ENCODE results near the gene IL20RA. TPM values are rescaled to one million over a fixed set of nuclear protein-coding genes. Genes with fewer than 3 reads are reported as not detected.
A peak's percentile ranks its signal among the peaks of the same experiment; 100 is the strongest.
"Not testable (repeated sequence)": the region's sequence is repeated elsewhere in the genome, so short reads cannot be mapped to it uniquely, and the experiment has no call there.

IL20RA gene
- total RNA-seq, 1 experiment from 2014 or later, result 0.11 TPM

- not testable (repeated sequence) for DNase-seq (ENCODE audit: low read depth)
Observed at GRCh38 chr6:136973781-136974180, 71.0 kb downstream of the IL20RA start.

- no peak for DNase-seq (ENCODE audit: low read depth)
Observed at GRCh38 chr6:136971609-136972008, 73.2 kb downstream of the IL20RA start.

- no peak for DNase-seq (ENCODE audit: low read depth)
Observed at GRCh38 chr6:136969930-136970329, 74.8 kb downstream of the IL20RA start.

GRCh38 chr6:136969433-136969832 lies 75.3 kb downstream of the IL20RA start:
- DNase-seq (ENCODE audit: low read depth), result no peak

- no peak for DNase-seq (ENCODE audit: low read depth)
Observed at GRCh38 chr6:136968837-136969236, 75.9 kb downstream of the IL20RA start.

GRCh38 chr6:136967876-136968752 lies 76.7 kb downstream of the IL20RA start:
- peak; percentile 64 for DNase-seq (ENCODE audit: low read depth)

- no peak for DNase-seq (ENCODE audit: low read depth)
Observed at GRCh38 chr6:136964398-136964797, 80.4 kb downstream of the IL20RA start.

GRCh38 chr6:136963259-136963658 lies 81.5 kb downstream of the IL20RA start:
- no peak for DNase-seq (ENCODE audit: low read depth)

GRCh38 chr6:136962661-136963060 lies 82.1 kb downstream of the IL20RA start:
- peak; percentile 47 for DNase-seq (ENCODE audit: low read depth)

GRCh38 chr6:136961848-136962247 lies 82.9 kb downstream of the IL20RA start:
- DNase-seq (ENCODE audit: low read depth), result no peak

GRCh38 chr6:136960781-136961180 lies 84.0 kb downstream of the IL20RA start:
- no peak for DNase-seq (ENCODE audit: low read depth)

GRCh38 chr6:136959935-136960334 lies 84.8 kb downstream of the IL20RA start:
- not testable (repeated sequence) for DNase-seq (ENCODE audit: low read depth)

- DNase-seq (ENCODE audit: low read depth), result no peak
Observed at GRCh38 chr6:136959471-136959891, 85.3 kb downstream of the IL20RA start.

GRCh38 chr6:136958168-136958567 lies 86.6 kb downstream of the IL20RA start:
- DNase-seq (ENCODE audit: low read depth), result no peak

- peak; percentile 34 for DNase-seq (ENCODE audit: low read depth)
Observed at GRCh38 chr6:136956590-136957544, 87.9 kb downstream of the IL20RA start.

GRCh38 chr6:136955123-136955522 lies 89.6 kb downstream of the IL20RA start:
- DNase-seq (ENCODE audit: low read depth), result no peak

GRCh38 chr6:136952714-136953260 lies 92.0 kb downstream of the IL20RA start:
- DNase-seq (ENCODE audit: low read depth), result no peak

GRCh38 chr6:136950436-136951126 lies 94.2 kb downstream of the IL20RA start:
- peak; percentile 29 for DNase-seq (ENCODE audit: low read depth)
